Trophoblast cell (in vitro differentiated cells and primary cell): ENCODE measurements around the gene HIVEP3.

Source experiments
- DNase-seq, 2 donors: peaks; one replicate each; pipeline ENCODE4 v3.0.0-alpha.2; 2016
- H2AFZ ChIP-seq: 2 replicates; pipeline ENCODE4 v1.6.1; 2013; ENCODE audit warnings: low read length, moderate library complexity, mild to moderate bottlenecking; ENCODE audit not compliant: insufficient read depth, poor library complexity
- H2AK5ac ChIP-seq: 2 replicates; pipeline ENCODE4 v1.6.1; 2013; ENCODE audit warnings: mild to moderate bottlenecking, low read length
- H2BK120ac ChIP-seq: 2 replicates; pipeline ENCODE4 v1.6.1; 2013; ENCODE audit warnings: low read length, mild to moderate bottlenecking, moderate library complexity; ENCODE audit not compliant: insufficient read depth, poor library complexity
- H2BK12ac ChIP-seq: 2 replicates; pipeline ENCODE4 v1.6.1; 2013; ENCODE audit warnings: mild to moderate bottlenecking, low read length, moderate library complexity
- H2BK5ac ChIP-seq: 2 replicates; pipeline ENCODE4 v1.6.1; 2013; ENCODE audit warnings: low read length, low read depth, moderate library complexity, mild to moderate bottlenecking; ENCODE audit not compliant: poor library complexity
- H3K14ac ChIP-seq: 2 replicates; pipeline ENCODE4 v1.6.1; 2013; ENCODE audit warnings: mild to moderate bottlenecking, low read length
- H3K18ac ChIP-seq: 2 replicates; pipeline ENCODE4 v1.6.1; 2013; ENCODE audit warnings: mild to moderate bottlenecking, low read length
- H3K23ac ChIP-seq: 2 replicates; pipeline ENCODE4 v1.6.1; 2013; ENCODE audit warnings: low read length
- H3K27ac ChIP-seq: 2 replicates; pipeline ENCODE4 v1.5.1; 2013; ENCODE audit warnings: low read depth, mild to moderate bottlenecking, inconsistent platforms, low read length, moderate library complexity
- H3K27me3 ChIP-seq: 2 replicates; pipeline ENCODE4 v1.6.1; 2013; ENCODE audit warnings: inconsistent platforms, mild to moderate bottlenecking, low read length, moderate library complexity; ENCODE audit not compliant: insufficient read depth
- H3K36me3 ChIP-seq, 2 experiments: 1 replicate in 1 of 2; 2 replicates in 1 of 2; pipeline ENCODE4 v1.6.1; 2013; ENCODE audit warnings: low read length in 2 of 2, mild to moderate bottlenecking in 2 of 2, moderate library complexity in 1 of 2; ENCODE audit not compliant: insufficient read depth in 2 of 2, control insufficient read depth in 1 of 2
- H3K4ac ChIP-seq: 2 replicates; pipeline ENCODE4 v1.6.1; 2013; ENCODE audit warnings: low read depth, mild to moderate bottlenecking, low read length, moderate library complexity
- H3K4me1 ChIP-seq, 2 experiments: 1 replicate in 1 of 2; 2 replicates in 1 of 2; pipeline ENCODE4 v1.6.1; 2013; ENCODE audit warnings: low read length in 2 of 2, mild to moderate bottlenecking in 2 of 2, moderate library complexity in 1 of 2; ENCODE audit not compliant: insufficient read depth in 2 of 2, control insufficient read depth in 1 of 2
- H3K4me2 ChIP-seq: 2 replicates; pipeline ENCODE4 v1.6.1; 2013; ENCODE audit warnings: inconsistent platforms, mild to moderate bottlenecking, low read length, moderate library complexity
- H3K4me3 ChIP-seq: 2 replicates; pipeline ENCODE4 v1.5.1; 2013; ENCODE audit warnings: mild to moderate bottlenecking, low read depth, low read length, inconsistent platforms
- H3K79me1 ChIP-seq: one replicate; pipeline ENCODE4 v1.6.1; 2013; ENCODE audit warnings: low read length
- H3K79me2 ChIP-seq: 2 replicates; pipeline ENCODE4 v1.6.1; 2013; ENCODE audit warnings: low read length, mild to moderate bottlenecking; ENCODE audit not compliant: control insufficient read depth, insufficient read depth, poor library complexity
- H3K9ac ChIP-seq: 2 replicates; pipeline ENCODE4 v1.6.1; 2013; ENCODE audit warnings: mild to moderate bottlenecking, low read length
- H3K9me3 ChIP-seq: 2 replicates; pipeline ENCODE4 v1.6.1; 2013; ENCODE audit warnings: low read depth, mild to moderate bottlenecking, control low read depth, inconsistent platforms, low read length; ENCODE audit not compliant: insufficient read depth
- H4K12ac ChIP-seq: 2 replicates; pipeline ENCODE4 v1.6.1; 2013; ENCODE audit warnings: low read depth, mild to moderate bottlenecking, low read length, moderate library complexity
- H4K8ac ChIP-seq: 2 replicates; pipeline ENCODE4 v1.6.1; 2013; ENCODE audit warnings: low read depth, mild to moderate bottlenecking, low read length, moderate library complexity
- H4K91ac ChIP-seq: one replicate; pipeline ENCODE4 v1.6.1; 2013; ENCODE audit warnings: low read depth, mild to moderate bottlenecking, low read length, moderate library complexity
- WGBS: extraction: QIAGEN DNeasy Blood & Tissue Kit; methylation state at CpG from one replicate; pipeline ENCODE4 v1.1.7; 2013; ENCODE audit warnings: missing lambda C conversion rate; ENCODE audit not compliant: insufficient read length, insufficient coverage; ENCODE audit errors: extremely low coverage; 5-methylcytosine and 5-hydroxymethylcytosine counted together

The HIVEP3 gene

GRCh38 chr1:41560931-41561330, 357.8 kb downstream of the HIVEP3 start:
- H2BK120ac ChIP-seq: no peak overlapping the region
- WGBS: no CpG with 5 or more reads among the region's 1 CpG

GRCh38 chr1:41560496-41560895, 358.2 kb downstream of the HIVEP3 start:
- Histone ChIP-seq H3K4me3 (no peak overlapping the region), H3K27me3 (no peaks in the 10 kb centered on the region), H3K9ac (no peak overlapping the region), H2BK120ac (no peak overlapping the region), H2BK5ac (no peak overlapping the region), H3K18ac (no peak overlapping the region), H3K36me3 (no peaks in the 10 kb centered on the region), H2AK5ac (no peak overlapping the region), H4K12ac (no peak overlapping the region), H4K8ac (no peak overlapping the region), H3K9me3 (no peaks in the 10 kb centered on the region), H2AFZ (no peak overlapping the region), H4K91ac (no peak overlapping the region), H3K79me2 (no peaks in the 10 kb centered on the region), H3K4me2 (no peak overlapping the region), H3K27ac (no peak overlapping the region), H3K4me1 (no peaks in the 10 kb centered on the region), H3K4ac (no peak overlapping the region), H3K79me1 (no peaks in the 10 kb centered on the region), H3K23ac (no peak overlapping the region), H2BK12ac (no peak overlapping the region), H3K14ac (no peak overlapping the region)
- no peak for DNase-seq
- no CpG with 5 or more reads among the region's 5 CpGs for WGBS

More at GRCh38 chr1:41560931-41561330, 357.8 kb downstream of the HIVEP3 start:
- Histone ChIP-seq H3K36me3 (no peaks in the 10 kb centered on the region), H3K27ac (no peak overlapping the region), H4K8ac (no peak overlapping the region), H3K79me1 (no peaks in the 10 kb centered on the region), H2BK12ac (no peak overlapping the region), H3K14ac (no peak overlapping the region), H3K4ac (no peak overlapping the region), H3K4me3 (no peak overlapping the region), H3K4me2 (no peak overlapping the region), H2BK5ac (no peak overlapping the region), H2AFZ (no peak overlapping the region), H4K91ac (no peak overlapping the region), H3K9me3 (no peaks in the 10 kb centered on the region), H4K12ac (no peak overlapping the region), H3K18ac (no peak overlapping the region), H3K79me2 (no peaks in the 10 kb centered on the region), H3K23ac (no peak overlapping the region), H3K4me1 (no peaks in the 10 kb centered on the region), H3K9ac (no peak overlapping the region), H3K27me3 (no peaks in the 10 kb centered on the region), H2AK5ac (no peak overlapping the region)
- no peak for DNase-seq

GRCh38 chr1:41559331-41559730, 359.4 kb downstream of the HIVEP3 start:
- H3K9me3 ChIP-seq: peaks cover 3% of the 10 kb centered on the region
- no peak overlapping the region for H3K14ac ChIP-seq
- WGBS: no CpG with 5 or more reads among the region's 5 CpGs

GRCh38 chr1:41558761-41559171, 360.0 kb downstream of the HIVEP3 start:
- Histone ChIP-seq H2BK5ac (no peak overlapping the region), H3K9ac (no peak overlapping the region), H4K91ac (no peak overlapping the region), H2AFZ (no peak overlapping the region), H2AK5ac (no peak overlapping the region), H3K4ac (no peak overlapping the region), H3K4me3 (no peak overlapping the region), H3K18ac (no peak overlapping the region), H3K27me3 (no peaks in the 10 kb centered on the region), H3K9me3 (peaks cover 3% of the 10 kb centered on the region), H3K14ac (no peak overlapping the region), H3K36me3 (no peaks in the 10 kb centered on the region), H4K8ac (no peak overlapping the region), H4K12ac (no peak overlapping the region), H3K4me1 (no peaks in the 10 kb centered on the region), H3K4me2 (no peak overlapping the region), H3K79me2 (no peaks in the 10 kb centered on the region), H3K23ac (no peak overlapping the region), H2BK120ac (no peak overlapping the region), H3K27ac (no peak overlapping the region), H2BK12ac (no peak overlapping the region), H3K79me1 (no peaks in the 10 kb centered on the region)
- DNase-seq: no peak
- WGBS: no CpG with 5 or more reads among the region's 3 CpGs

More at GRCh38 chr1:41559331-41559730, 359.4 kb downstream of the HIVEP3 start:
- no peak overlapping the region for H3K4me2 ChIP-seq
- H3K23ac ChIP-seq: no peak overlapping the region
- H2BK5ac ChIP-seq: no peak overlapping the region
- H3K4me3 ChIP-seq: no peak overlapping the region
- H4K91ac ChIP-seq: no peak overlapping the region
- H2BK12ac ChIP-seq: no peak overlapping the region
- no peak overlapping the region for H3K9ac ChIP-seq
- H3K79me1 ChIP-seq: no peaks in the 10 kb centered on the region
- no peak for DNase-seq
- no peaks in the 10 kb centered on the region for H3K4me1 ChIP-seq
- H3K79me2 ChIP-seq: no peaks in the 10 kb centered on the region
- H3K36me3 ChIP-seq: no peaks in the 10 kb centered on the region
- no peak overlapping the region for H4K12ac ChIP-seq
- no peak overlapping the region for H3K27ac ChIP-seq
- H4K8ac ChIP-seq: no peak overlapping the region
- no peak overlapping the region for H2AK5ac ChIP-seq
- no peak overlapping the region for H2AFZ ChIP-seq
- H3K4ac ChIP-seq: no peak overlapping the region
- H3K18ac ChIP-seq: no peak overlapping the region
- no peaks in the 10 kb centered on the region for H3K27me3 ChIP-seq
- no peak overlapping the region for H2BK120ac ChIP-seq
